Measurements from ENCODE around the gene EFTUD2. TPM values are rescaled to one million over a fixed set of nuclear protein-coding genes. Genes with fewer than 3 reads are reported as not detected.
A peak's percentile ranks its signal among the peaks of the same experiment; 100 is the strongest.

Gene EFTUD2
- total and polyA plus RNA-seq, 8 donors = 15.9 to 176 (median 81.8) TPM

- WGBS, 5 donors = 88 to 95% (median 94%) methylated on average over 30 to 35 of the region's 35 CpGs
- peaks cover 16 to 27% (median 19%) of the 10 kb centered on the region in 4 donors for H3K4me1 ChIP-seq
- intact Hi-C loops (cut with DNase I; ENCODE audit: low total_unique reads) = no loop called here
- no peak for DNase-seq
- TF ChIP-seq EP300 (IDR thresholded peaks at IDR 0.05) = no peak
- TF ChIP-seq POLR2AphosphoS5 (IDR thresholded peaks at IDR 0.05) = no peak
- no peak for TF ChIP-seq POLR2A (IDR thresholded peaks at IDR 0.05)
- TF ChIP-seq CTCF (IDR thresholded peaks at IDR 0.05) = no peak
- H3K9me3 ChIP-seq = no peaks in the 10 kb centered on the region
- H3K27me3 ChIP-seq = no peaks in the 10 kb centered on the region
- H3K27ac ChIP-seq = no peak overlapping the region
- no peaks in the 10 kb centered on the region for H3K36me3 ChIP-seq
- no peak overlapping the region for H3K4me3 ChIP-seq
Observed at GRCh38 chr17:44904001-44904984, 5.0 kb upstream of the EFTUD2 start.

- Histone ChIP-seq H3K36me3 (no peaks in the 10 kb centered on the region), H3K27me3 (no peaks in the 10 kb centered on the region), H3K4me3 (no peak overlapping the region), H3K27ac (no peak overlapping the region), H3K4me1 (peaks cover 22 to 32% (median 25%) of the 10 kb centered on the region in 4 donors), H3K9me3 (no peaks in the 10 kb centered on the region)
- intact Hi-C loops (cut with DNase I; ENCODE audit: low total_unique reads) = no loop called here
- TF ChIP-seq POLR2AphosphoS5 (IDR thresholded peaks at IDR 0.05) (no peak), POLR2A (IDR thresholded peaks at IDR 0.05) (no peak), EP300 (IDR thresholded peaks at IDR 0.05) (no peak), CTCF (IDR thresholded peaks at IDR 0.05) (no peak)
- WGBS, 5 donors = 48 to 67% (median 59%) methylated on average over 7 to 8 of the region's 8 CpGs
- DNase-seq = no peak
Observed at GRCh38 chr17:44903012-44903685, 3.9 kb upstream of the EFTUD2 start.

GRCh38 chr17:44902135-44902760, 3.0 kb upstream of the EFTUD2 start:
- intact Hi-C loops (cut with DNase I; ENCODE audit: low total_unique reads) = no loop called here
- Histone ChIP-seq H3K4me3 (no peak overlapping the region), H3K4me1 (peaks cover 31 to 41% (median 34%) of the 10 kb centered on the region in 4 donors), H3K27ac (no peak overlapping the region), H3K36me3 (no peaks in the 10 kb centered on the region), H3K9me3 (no peaks in the 10 kb centered on the region), H3K27me3 (no peaks in the 10 kb centered on the region)
- no peak for DNase-seq
- TF ChIP-seq POLR2AphosphoS5 (IDR thresholded peaks at IDR 0.05) (no peak), POLR2A (IDR thresholded peaks at IDR 0.05) (no peak)
- WGBS, 5 donors = 89 to 94% (median 90%) methylated on average over 16 to 17 of the region's 17 CpGs

GRCh38 chr17:44901411-44901921, 2.2 kb upstream of the EFTUD2 start:
- H3K9me3 ChIP-seq = no peaks in the 10 kb centered on the region
- peak overlapping the region in 1 of 5 donors; percentile 93 for H3K27ac ChIP-seq
- TF ChIP-seq POLR2A (IDR thresholded peaks at IDR 0.05) (no peak), EP300 (IDR thresholded peaks at IDR 0.05) (no peak), CTCF (IDR thresholded peaks at IDR 0.05) (no peak)
- peaks cover 0 to 4% (median 1%) of the 10 kb centered on the region in 4 donors for H3K36me3 ChIP-seq
- peaks cover 31 to 49% (median 41%) of the 10 kb centered on the region in 4 donors for H3K4me1 ChIP-seq
- intact Hi-C loops (cut with DNase I; ENCODE audit: low total_unique reads) = no loop called here
- H3K4me3 ChIP-seq = no peak overlapping the region
- H3K27me3 ChIP-seq = no peaks in the 10 kb centered on the region
- no peak for DNase-seq
- 65 to 76% (median 71%) methylated on average over 4 of the region's 4 CpGs for WGBS, 5 donors

Data from stomach (tissue), 9 donors.